HEK293 (cell line): Measurements from ENCODE around the gene UGGT2.

Experiments used
- CTCF ChIA-PET: fragments of 350-600 bp; formaldehyde crosslinking; extraction: SDS; loops from one replicate; lab custom pipeline; 2021; ENCODE audit warnings: antibody characterized with exemption; lab: Yijun Ruan, JAX
- POLR2A ChIA-PET: fragments of 300-600 bp; formaldehyde crosslinking; extraction: SDS; loops from one replicate; lab custom pipeline; 2020; ENCODE audit warnings: antibody characterized with exemption, inconsistent platforms; lab: Yijun Ruan, JAX
- H3K27ac ChIP-seq: fragments of 200-500 bp; sonication (Bioruptor generic); 2 replicates; pipeline ENCODE4 v1.5.1; 2014; ENCODE audit warnings: low read depth, low read length, control low read depth, inconsistent platforms; ENCODE audit errors: extremely low read depth
- H3K36me3 ChIP-seq, 2 experiments: fragments of 200-500 bp in 1 of 2; sonication (Bioruptor generic) in 1 of 2; 1 replicate in 1 of 2; 2 replicates in 1 of 2; pipeline ENCODE4 v1.5.1; 2014 to 2017; ENCODE audit warnings: inconsistent platforms in 2 of 2, low read length in 2 of 2; ENCODE audit not compliant: control insufficient read depth in 2 of 2, insufficient read depth in 1 of 2
- H3K4me1 ChIP-seq: fragments of 200-500 bp; sonication (Bioruptor generic); 2 replicates; pipeline ENCODE4 v1.5.1; 2014; ENCODE audit warnings: mild to moderate bottlenecking, low read length, inconsistent platforms; ENCODE audit not compliant: control insufficient read depth, insufficient read depth
- H3K4me3 ChIP-seq: 2 replicates; pipeline ENCODE4 v1.5.1; 2011; ENCODE audit warnings: low read depth, mild to moderate bottlenecking, control low read depth, low read length, moderate library complexity
- H3K9me3 ChIP-seq: fragments of 200-500 bp; sonication (Bioruptor generic); 2 replicates; pipeline ENCODE4 v1.5.1; 2014; ENCODE audit warnings: low read depth, low read length, inconsistent platforms; ENCODE audit not compliant: control insufficient read depth, insufficient read depth
- BCL11B ChIP-seq: fragments of 450-650 bp; formaldehyde crosslinking; IDR thresholded peaks from 2 replicates; pipeline ENCODE4 v1.5.1; 2016; ENCODE audit warnings: low read depth, missing biosample characterization, missing genetic modification characterization
- HOXC10 ChIP-seq: sonication (generic); formaldehyde crosslinking; IDR thresholded peaks from 2 replicates; pipeline ENCODE4 v1.8.1; 2023; ENCODE audit warnings: mild to moderate bottlenecking, missing genetic modification reagents
- KLF16 ChIP-seq: fragments of 450-650 bp; formaldehyde crosslinking; IDR thresholded peaks from 2 replicates; pipeline ENCODE4 v1.5.1; 2017; ENCODE audit warnings: missing biosample characterization, missing genetic modification characterization
- PRDM1 ChIP-seq: fragments of 450-650 bp; formaldehyde crosslinking; IDR thresholded peaks from 2 replicates; pipeline ENCODE4; 2016; ENCODE audit warnings: missing biosample characterization, missing genetic modification characterization
- REPIN1 ChIP-seq: fragments of 450-650 bp; formaldehyde crosslinking; IDR thresholded peaks from 2 replicates; pipeline ENCODE4 v1.5.1; 2017; ENCODE audit warnings: missing biosample characterization, missing genetic modification characterization, low read depth
- SP2 ChIP-seq: fragments of 450-650 bp; formaldehyde crosslinking; IDR thresholded peaks from 2 replicates; pipeline ENCODE4 v1.5.1; 2016; ENCODE audit warnings: missing biosample characterization, missing genetic modification characterization
- ZBTB1 ChIP-seq: fragments of 450-650 bp; formaldehyde crosslinking; IDR thresholded peaks from 2 replicates; pipeline ENCODE4 v1.5.1; 2016; ENCODE audit warnings: missing biosample characterization, missing genetic modification characterization
- ZBTB17 ChIP-seq: fragments of 450-650 bp; formaldehyde crosslinking; IDR thresholded peaks from 2 replicates; pipeline ENCODE4 v1.5.1; 2016; ENCODE audit warnings: missing biosample characterization, missing genetic modification characterization
- ZNF10 ChIP-seq: fragments of 450-650 bp; formaldehyde crosslinking; IDR thresholded peaks from 2 replicates; pipeline ENCODE4 v1.5.1; 2017; ENCODE audit warnings: missing biosample characterization, missing genetic modification characterization
- ZNF114 ChIP-seq: fragments of 450-650 bp; formaldehyde crosslinking; IDR thresholded peaks from 2 replicates; pipeline ENCODE4 v1.5.0; 2017; ENCODE audit warnings: missing biosample characterization, missing genetic modification characterization
- ZNF211 ChIP-seq: fragments of 450-650 bp; formaldehyde crosslinking; IDR thresholded peaks from 2 replicates; pipeline ENCODE4 v1.5.1; 2016; ENCODE audit warnings: low read depth, missing biosample characterization, missing genetic modification characterization
- ZNF214 ChIP-seq: fragments of 450-650 bp; formaldehyde crosslinking; IDR thresholded peaks from 2 replicates; pipeline ENCODE4 v1.5.1; 2017; ENCODE audit warnings: missing biosample characterization, mild to moderate bottlenecking, missing genetic modification characterization, borderline replicate concordance
- ZNF239 ChIP-seq: fragments of 450-650 bp; formaldehyde crosslinking; IDR thresholded peaks from 2 replicates; pipeline ENCODE4 v1.5.1; 2016; ENCODE audit warnings: missing biosample characterization, missing genetic modification characterization
- ZNF24 ChIP-seq: fragments of 450-650 bp; formaldehyde crosslinking; IDR thresholded peaks from 2 replicates; pipeline ENCODE4 v1.5.1; 2016; ENCODE audit warnings: missing biosample characterization, missing genetic modification characterization
- ZNF366 ChIP-seq: fragments of 450-650 bp; formaldehyde crosslinking; conservative IDR thresholded peaks from 2 replicates; pipeline ENCODE4 v1.5.1; 2016; ENCODE audit warnings: missing biosample characterization, missing genetic modification characterization
- ZNF416 ChIP-seq: fragments of 450-650 bp; formaldehyde crosslinking; IDR thresholded peaks from 2 replicates; pipeline ENCODE4 v1.5.1; 2016; ENCODE audit warnings: missing biosample characterization, missing genetic modification characterization
- ZNF433 ChIP-seq: fragments of 450-650 bp; formaldehyde crosslinking; IDR thresholded peaks from 2 replicates; pipeline ENCODE4 v1.5.1; 2016; ENCODE audit warnings: missing biosample characterization, missing genetic modification characterization, low read depth
- ZNF521 ChIP-seq: fragments of 450-650 bp; formaldehyde crosslinking; IDR thresholded peaks from 2 replicates; pipeline ENCODE4 v1.5.1; 2017; ENCODE audit warnings: missing biosample characterization, mild to moderate bottlenecking, missing genetic modification characterization
- ZNF530 ChIP-seq: fragments of 450-650 bp; formaldehyde crosslinking; IDR thresholded peaks from 2 replicates; pipeline ENCODE4 v1.5.1; 2016; ENCODE audit warnings: low read depth, missing biosample characterization, missing genetic modification characterization
- ZNF548 ChIP-seq: fragments of 450-650 bp; formaldehyde crosslinking; IDR thresholded peaks from 2 replicates; pipeline ENCODE4 v1.5.1; 2016; ENCODE audit warnings: missing biosample characterization, missing genetic modification characterization
- ZNF558 ChIP-seq: fragments of 450-650 bp; formaldehyde crosslinking; IDR thresholded peaks from 2 replicates; pipeline ENCODE4 v1.5.1; 2016; ENCODE audit warnings: missing biosample characterization, missing genetic modification characterization
- ZNF654 ChIP-seq: fragments of 450-650 bp; formaldehyde crosslinking; IDR thresholded peaks from 2 replicates; pipeline ENCODE4 v1.5.1; 2016; ENCODE audit warnings: low read depth, missing biosample characterization, missing genetic modification characterization
- ZNF76 ChIP-seq: fragments of 450-650 bp; formaldehyde crosslinking; IDR thresholded peaks from 2 replicates; pipeline ENCODE4; 2016; ENCODE audit warnings: low read depth, missing biosample characterization, missing genetic modification characterization, borderline replicate concordance
- ZNF830 ChIP-seq: fragments of 450-650 bp; IDR thresholded peaks from 2 replicates; pipeline ENCODE4 v1.5.0; 2018; ENCODE audit warnings: missing biosample characterization, missing genetic modification characterization, low read depth, mild to moderate bottlenecking, moderate library complexity
- ZSCAN16 ChIP-seq: fragments of 450-650 bp; formaldehyde crosslinking; IDR thresholded peaks from 2 replicates; pipeline ENCODE4 v1.5.1; 2016; ENCODE audit warnings: missing biosample characterization, missing genetic modification characterization
- ZXDB ChIP-seq: fragments of 450-650 bp; formaldehyde crosslinking; IDR thresholded peaks from 2 replicates; pipeline ENCODE4 v1.5.1; 2016; ENCODE audit warnings: missing biosample characterization, missing genetic modification characterization
- TF ChIP-seq, protein P1 (sequence below): fragments of 450-650 bp; formaldehyde crosslinking; IDR thresholded peaks from 2 replicates; pipeline ENCODE4 v1.5.1; 2016; ENCODE audit warnings: missing biosample characterization, missing genetic modification characterization
- TF ChIP-seq, protein P2 (sequence below): fragments of 450-650 bp; formaldehyde crosslinking; IDR thresholded peaks from 2 replicates; pipeline ENCODE4 v1.5.1; 2016; ENCODE audit warnings: missing biosample characterization, missing genetic modification characterization
- TF ChIP-seq, protein P3 (sequence below): fragments of 450-650 bp; formaldehyde crosslinking; IDR thresholded peaks from 2 replicates; pipeline ENCODE4 v1.5.1; 2017; ENCODE audit warnings: missing biosample characterization, missing genetic modification characterization
- TF ChIP-seq, protein P4 (sequence below): fragments of 450-650 bp; formaldehyde crosslinking; conservative IDR thresholded peaks from 2 replicates; pipeline ENCODE4 v1.5.1; 2016; ENCODE audit warnings: low read depth, missing biosample characterization, missing genetic modification characterization

Gene UGGT2

DNA sequence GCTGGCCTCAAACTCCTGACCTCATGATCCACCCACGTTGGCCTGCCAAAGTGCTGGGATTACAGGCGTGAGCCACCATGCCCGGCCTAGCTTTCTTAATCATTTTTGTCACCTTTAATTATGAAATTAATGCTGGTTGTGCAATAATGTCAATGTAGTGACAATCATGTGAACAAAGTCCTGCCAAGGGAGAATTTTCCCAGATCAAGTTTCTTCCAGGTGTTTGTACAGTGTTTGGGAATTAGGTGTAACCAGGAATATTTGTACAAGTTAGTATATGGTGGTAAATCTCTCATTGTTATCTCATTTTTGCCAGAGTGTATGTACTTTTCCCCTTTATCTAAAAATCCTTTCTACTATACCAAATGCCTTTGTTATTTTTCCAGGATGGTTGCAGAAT is 171.1 kb downstream of the UGGT2 start:
- TF ChIP-seq ZNF76 (tag by site-specific recombination), result no peak
- TF ChIP-seq SP2 (tag by site-specific recombination), result no peak
- TF ChIP-seq ZXDB (tag by site-specific recombination), result no peak
- no peak for TF ChIP-seq ZNF530 (tag by site-specific recombination)
- no peak for TF ChIP-seq BCL11B
- TF ChIP-seq PRDM1 (tag by site-specific recombination), result no peak
- TF ChIP-seq ZBTB17 (tag by site-specific recombination), result no peak
- no peak for TF ChIP-seq ZNF548 (tag by site-specific recombination)
- TF ChIP-seq, protein P1, sequence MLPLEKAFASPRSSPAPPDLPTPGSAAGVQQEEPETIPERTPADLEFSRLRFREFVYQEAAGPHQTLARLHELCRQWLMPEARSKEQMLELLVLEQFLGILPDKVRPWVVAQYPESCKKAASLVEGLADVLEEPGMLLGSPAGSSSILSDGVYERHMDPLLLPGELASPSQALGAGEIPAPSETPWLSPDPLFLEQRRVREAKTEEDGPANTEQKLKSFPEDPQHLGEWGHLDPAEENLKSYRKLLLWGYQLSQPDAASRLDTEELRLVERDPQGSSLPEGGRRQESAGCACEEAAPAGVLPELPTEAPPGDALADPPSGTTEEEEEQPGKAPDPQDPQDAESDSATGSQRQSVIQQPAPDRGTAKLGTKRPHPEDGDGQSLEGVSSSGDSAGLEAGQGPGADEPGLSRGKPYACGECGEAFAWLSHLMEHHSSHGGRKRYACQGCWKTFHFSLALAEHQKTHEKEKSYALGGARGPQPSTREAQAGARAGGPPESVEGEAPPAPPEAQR (tag by site-specific recombination), result no peak
- no peak for TF ChIP-seq ZNF214 (tag by site-specific recombination)
- no peak for TF ChIP-seq ZNF521 (tag by site-specific recombination)
- no peak for TF ChIP-seq ZNF558
- TF ChIP-seq ZNF654 (tag by site-specific recombination), result no peak
- no peak for TF ChIP-seq ZBTB1 (tag by site-specific recombination)
- TF ChIP-seq ZNF211, result no peak
- no peak for TF ChIP-seq REPIN1 (tag by site-specific recombination)
- no peak for TF ChIP-seq ZNF239
- TF ChIP-seq HOXC10 (CRISPR knock-in tag), result no peak
- ChIA-PET CTCF (no interaction called here), POLR2A (no interaction called here)
- Histone ChIP-seq H3K27ac (no peak overlapping the region), H3K9me3 (no peaks in the 10 kb centered on the region), H3K36me3 (peaks cover 5 to 13% of the 10 kb centered on the region in 2 experiments), H3K4me3 (no peak overlapping the region), H3K4me1 (no peaks in the 10 kb centered on the region)

DNA sequence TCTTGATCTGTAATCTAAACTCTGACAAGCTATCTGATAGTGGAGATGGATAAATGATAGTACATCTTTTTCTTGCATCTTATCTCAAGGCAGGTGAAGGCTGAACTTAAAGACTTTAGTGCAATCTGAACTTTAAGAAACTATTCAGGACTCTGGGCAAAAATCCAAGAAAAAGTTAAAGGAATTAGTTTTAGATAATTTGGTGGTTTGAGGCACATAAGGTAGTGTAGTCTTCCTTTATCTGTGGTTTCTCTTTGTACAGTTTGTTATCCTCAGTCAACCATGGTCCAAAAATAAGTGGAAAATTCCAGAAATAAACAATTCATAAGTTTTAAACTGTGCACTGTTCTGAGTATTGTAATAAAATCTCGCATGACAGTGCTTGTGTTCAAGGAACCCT is 172.9 kb downstream of the UGGT2 start:
- Histone ChIP-seq H3K27ac (no peak overlapping the region), H3K4me1 (no peaks in the 10 kb centered on the region), H3K9me3 (no peaks in the 10 kb centered on the region), H3K36me3 (peaks cover 5 to 23% of the 10 kb centered on the region in 2 experiments), H3K4me3 (no peak overlapping the region)
- ChIA-PET CTCF (no interaction called here), POLR2A (no interaction called here)
- TF ChIP-seq ZNF114 (tag by site-specific recombination) (no peak), ZSCAN16 (tag by site-specific recombination) (no peak), ZNF10 (tag by site-specific recombination) (no peak), KLF16 (no peak), ZNF366 (tag by site-specific recombination) (no peak), ZNF433 (tag by site-specific recombination) (no peak), ZNF830 (tag by site-specific recombination) (no peak), ZNF24 (tag by site-specific recombination) (no peak), ZNF416 (tag by site-specific recombination) (no peak)
- TF ChIP-seq, protein P2, sequence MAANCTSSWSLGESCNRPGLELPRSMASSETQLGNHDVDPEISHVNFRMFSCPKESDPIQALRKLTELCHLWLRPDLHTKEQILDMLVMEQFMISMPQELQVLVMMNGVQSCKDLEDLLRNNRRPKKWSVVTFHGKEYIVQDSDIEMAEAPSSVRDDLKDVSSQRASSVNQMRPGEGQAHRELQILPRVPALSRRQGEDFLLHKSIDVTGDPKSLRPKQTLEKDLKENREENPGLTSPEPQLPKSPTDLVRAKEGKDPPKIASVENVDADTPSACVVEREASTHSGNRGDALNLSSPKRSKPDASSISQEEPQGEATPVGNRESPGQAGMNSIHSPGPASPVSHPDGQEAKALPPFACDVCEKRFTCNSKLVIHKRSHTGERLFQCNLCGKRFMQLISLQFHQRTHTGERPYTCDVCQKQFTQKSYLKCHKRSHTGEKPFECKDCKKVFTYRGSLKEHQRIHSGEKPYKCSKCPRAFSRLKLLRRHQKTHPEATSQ (tag by site-specific recombination), result no peak
- TF ChIP-seq, protein P3, sequence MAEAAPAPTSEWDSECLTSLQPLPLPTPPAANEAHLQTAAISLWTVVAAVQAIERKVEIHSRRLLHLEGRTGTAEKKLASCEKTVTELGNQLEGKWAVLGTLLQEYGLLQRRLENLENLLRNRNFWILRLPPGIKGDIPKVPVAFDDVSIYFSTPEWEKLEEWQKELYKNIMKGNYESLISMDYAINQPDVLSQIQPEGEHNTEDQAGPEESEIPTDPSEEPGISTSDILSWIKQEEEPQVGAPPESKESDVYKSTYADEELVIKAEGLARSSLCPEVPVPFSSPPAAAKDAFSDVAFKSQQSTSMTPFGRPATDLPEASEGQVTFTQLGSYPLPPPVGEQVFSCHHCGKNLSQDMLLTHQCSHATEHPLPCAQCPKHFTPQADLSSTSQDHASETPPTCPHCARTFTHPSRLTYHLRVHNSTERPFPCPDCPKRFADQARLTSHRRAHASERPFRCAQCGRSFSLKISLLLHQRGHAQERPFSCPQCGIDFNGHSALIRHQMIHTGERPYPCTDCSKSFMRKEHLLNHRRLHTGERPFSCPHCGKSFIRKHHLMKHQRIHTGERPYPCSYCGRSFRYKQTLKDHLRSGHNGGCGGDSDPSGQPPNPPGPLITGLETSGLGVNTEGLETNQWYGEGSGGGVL (tag by site-specific recombination), result no peak
- TF ChIP-seq, protein P4, sequence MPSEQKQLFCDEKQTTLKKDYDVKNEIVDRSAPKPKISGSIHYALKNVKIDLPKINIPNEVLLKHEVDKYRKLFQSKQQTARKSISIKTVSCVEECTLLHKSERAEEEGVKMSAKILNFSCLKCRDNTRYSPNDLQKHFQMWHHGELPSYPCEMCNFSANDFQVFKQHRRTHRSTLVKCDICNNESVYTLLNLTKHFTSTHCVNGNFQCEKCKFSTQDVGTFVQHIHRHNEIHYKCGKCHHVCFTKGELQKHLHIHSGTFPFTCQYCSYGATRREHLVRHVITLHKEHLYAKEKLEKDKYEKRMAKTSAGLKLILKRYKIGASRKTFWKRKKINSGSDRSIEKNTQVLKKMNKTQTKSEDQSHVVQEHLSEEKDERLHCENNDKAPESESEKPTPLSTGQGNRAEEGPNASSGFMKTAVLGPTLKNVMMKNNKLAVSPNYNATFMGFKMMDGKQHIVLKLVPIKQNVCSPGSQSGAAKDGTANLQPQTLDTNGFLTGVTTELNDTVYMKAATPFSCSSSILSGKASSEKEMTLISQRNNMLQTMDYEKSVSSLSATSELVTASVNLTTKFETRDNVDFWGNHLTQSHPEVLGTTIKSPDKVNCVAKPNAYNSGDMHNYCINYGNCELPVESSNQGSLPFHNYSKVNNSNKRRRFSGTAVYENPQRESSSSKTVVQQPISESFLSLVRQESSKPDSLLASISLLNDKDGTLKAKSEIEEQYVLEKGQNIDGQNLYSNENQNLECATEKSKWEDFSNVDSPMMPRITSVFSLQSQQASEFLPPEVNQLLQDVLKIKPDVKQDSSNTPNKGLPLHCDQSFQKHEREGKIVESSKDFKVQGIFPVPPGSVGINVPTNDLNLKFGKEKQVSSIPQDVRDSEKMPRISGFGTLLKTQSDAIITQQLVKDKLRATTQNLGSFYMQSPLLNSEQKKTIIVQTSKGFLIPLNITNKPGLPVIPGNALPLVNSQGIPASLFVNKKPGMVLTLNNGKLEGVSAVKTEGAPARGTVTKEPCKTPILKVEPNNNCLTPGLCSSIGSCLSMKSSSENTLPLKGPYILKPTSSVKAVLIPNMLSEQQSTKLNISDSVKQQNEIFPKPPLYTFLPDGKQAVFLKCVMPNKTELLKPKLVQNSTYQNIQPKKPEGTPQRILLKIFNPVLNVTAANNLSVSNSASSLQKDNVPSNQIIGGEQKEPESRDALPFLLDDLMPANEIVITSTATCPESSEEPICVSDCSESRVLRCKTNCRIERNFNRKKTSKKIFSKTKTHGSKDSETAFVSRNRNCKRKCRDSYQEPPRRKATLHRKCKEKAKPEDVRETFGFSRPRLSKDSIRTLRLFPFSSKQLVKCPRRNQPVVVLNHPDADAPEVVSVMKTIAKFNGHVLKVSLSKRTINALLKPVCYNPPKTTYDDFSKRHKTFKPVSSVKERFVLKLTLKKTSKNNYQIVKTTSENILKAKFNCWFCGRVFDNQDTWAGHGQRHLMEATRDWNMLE (tag by site-specific recombination), result no peak
